ENCODE measurements around the gene DSE.

DNA sequence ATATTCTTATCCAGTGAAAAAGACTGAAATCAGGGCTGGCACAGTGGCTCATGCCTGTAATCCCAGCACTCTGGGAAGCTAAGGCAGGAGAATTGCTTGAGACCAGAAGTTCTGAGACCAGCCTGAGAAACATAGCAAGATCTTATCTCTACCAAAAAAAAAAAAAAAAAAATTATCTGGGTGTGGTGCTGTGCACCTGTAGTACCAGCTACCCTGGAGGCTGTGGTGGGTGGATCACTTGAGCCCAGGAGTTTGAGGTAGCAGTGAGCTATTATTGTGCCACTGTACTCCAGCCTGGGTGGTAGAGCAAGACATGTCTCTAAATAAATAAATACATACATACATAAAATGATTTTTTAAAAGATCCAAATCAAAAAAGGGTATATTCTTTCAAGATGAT is 96.8 kb downstream of the DSE start:
- TF ChIP-seq LEF1 (IDR thresholded peaks at IDR 0.05; ENCODE audit: borderline replicate concordance) (no peak), FOXA1 (IDR thresholded peaks at IDR 0.05) (no peak), SP1 (IDR thresholded peaks at IDR 0.05) (no peak), SUZ12 (IDR thresholded peaks at IDR 0.05) (no peak), FOXK2 (IDR thresholded peaks at IDR 0.05) (no peak), ZNF384 (IDR thresholded peaks at IDR 0.05) (no peak), TARDBP (IDR thresholded peaks at IDR 0.05) (no peak), FOXM1 (IDR thresholded peaks at IDR 0.05; ENCODE audit: borderline replicate concordance) (no peak), ELF4 (IDR thresholded peaks at IDR 0.05) (no peak), BHLHE40 (IDR thresholded peaks at IDR 0.05; ENCODE audit: borderline replicate concordance) (no peak)
